ENCODE results near the gene ZNF653.

DNA sequence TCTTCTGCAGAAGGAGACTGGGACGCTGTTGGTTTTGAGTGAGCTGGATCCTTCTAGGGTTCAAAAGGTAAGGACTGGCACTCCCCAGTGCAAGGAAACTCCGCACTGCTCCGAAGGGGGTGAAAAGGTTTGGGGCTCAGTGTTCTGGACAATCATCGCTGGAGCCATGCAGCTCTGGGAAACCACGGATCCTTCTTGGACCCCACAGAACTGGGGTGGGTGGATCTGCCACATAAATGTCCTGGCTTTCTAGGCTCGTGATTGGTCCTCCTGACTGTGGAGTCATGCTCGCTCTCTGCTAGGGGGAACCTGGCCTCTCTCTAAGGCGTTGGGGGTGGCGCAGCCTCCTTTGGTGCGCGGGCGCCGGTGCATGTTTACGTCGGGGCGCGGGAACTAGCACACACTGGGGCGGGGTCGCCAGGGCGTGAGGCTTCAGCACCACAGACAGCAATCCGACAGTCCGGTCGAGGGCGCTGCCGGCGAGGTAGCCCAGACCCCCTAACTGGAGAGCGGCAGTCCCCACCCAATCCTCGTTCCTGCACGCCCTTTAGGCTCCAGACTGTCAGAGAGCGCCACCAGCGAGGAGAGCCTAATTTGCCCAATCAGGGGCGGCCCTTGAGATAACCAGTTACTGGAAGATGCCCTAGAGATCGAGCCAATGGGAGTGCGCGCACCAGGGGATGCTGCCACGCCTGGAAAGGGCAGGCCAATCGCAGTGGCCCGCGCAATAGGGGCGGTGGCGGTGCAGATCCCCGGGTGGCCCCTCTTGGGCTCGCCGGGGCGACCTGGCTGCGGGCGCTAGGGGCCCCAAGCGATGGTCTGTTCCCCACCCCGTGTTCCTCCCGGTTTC, 23.9 kb downstream of the ZNF653 start:
- TF ChIP-seq CTCF (conservative IDR thresholded peaks at IDR 0.05; ENCODE audit: low read length) (no peak), EZH2phosphoT487 (IDR thresholded peaks at IDR 0.05; ENCODE audit: borderline replicate concordance) (no peak)

Measured in Loucy (cell line).